GM23338 (cell line): Measurements from ENCODE around the gene NLRC3. TPM values are rescaled to one million over a fixed set of nuclear protein-coding genes. Genes with fewer than 3 reads are reported as not detected.

Experiments
- ATAC-seq: fragments of 200-7000 bp; cut with Tn5 transposase; 3 replicates; pipeline ENCODE4 v1.9.1; 2020
- DNase-seq: peaks from one replicate; pipeline ENCODE4 v3.0.0-alpha.2; 2015; ENCODE audit warnings: low spot score
- H2AFZ ChIP-seq: fragments of 200-600 bp; sonication (generic); 2 replicates; pipeline ENCODE4 v1.8.0; 2016; ENCODE audit warnings: antibody characterized with exemption, mild to moderate bottlenecking, moderate library complexity
- H3F3A ChIP-seq: fragments of 200-600 bp; sonication (generic); replicated peaks from 2 replicates; pipeline ENCODE4 v1.8.0; 2017; ENCODE audit warnings: antibody characterized with exemption, mixed run types, low read depth
- H3K27ac ChIP-seq: fragments of 200-600 bp; sonication (generic); 2 replicates; pipeline ENCODE4 v1.6.1; 2016; ENCODE audit warnings: low read depth
- H3K27me3 ChIP-seq: fragments of 200-600 bp; sonication (generic); 2 replicates; pipeline ENCODE4 v1.8.0; 2016; ENCODE audit warnings: mild to moderate bottlenecking, mixed run types, moderate library complexity; ENCODE audit not compliant: insufficient read depth
- H3K36me3 ChIP-seq: fragments of 200-600 bp; sonication (generic); 2 replicates; pipeline ENCODE4 v1.8.0; 2016; ENCODE audit warnings: mild to moderate bottlenecking; ENCODE audit not compliant: insufficient read depth
- H3K4me1 ChIP-seq: fragments of 200-600 bp; sonication (generic); 2 replicates; pipeline ENCODE4 v1.8.0; 2016; ENCODE audit warnings: mild to moderate bottlenecking, moderate library complexity; ENCODE audit not compliant: insufficient read depth
- H3K4me2 ChIP-seq: fragments of 200-600 bp; sonication (generic); 2 replicates; pipeline ENCODE4 v1.7.1; 2017; ENCODE audit warnings: mixed run types
- H3K4me3 ChIP-seq: fragments of 200-600 bp; sonication (generic); 2 replicates; pipeline ENCODE4 v1.6.1; 2016; ENCODE audit warnings: mixed run types
- H3K79me2 ChIP-seq: fragments of 200-600 bp; sonication (generic); replicated peaks from 2 replicates; pipeline ENCODE4 v1.8.0; 2017; ENCODE audit warnings: mild to moderate bottlenecking; ENCODE audit not compliant: insufficient read depth
- H3K9me2 ChIP-seq: fragments of 200-600 bp; sonication (generic); 2 replicates; pipeline ENCODE4 v1.8.0; 2017; ENCODE audit not compliant: insufficient read depth
- H4K20me1 ChIP-seq: fragments of 200-600 bp; sonication (generic); replicated peaks from 2 replicates; pipeline ENCODE4 v1.8.0; 2017; ENCODE audit warnings: mild to moderate bottlenecking; ENCODE audit not compliant: insufficient read depth
- H3K27ac Mint-ChIP-seq: 2 replicates; pipeline ENCODE4 v1.8.0; 2020; ENCODE audit warnings: inconsistent platforms, mild to moderate bottlenecking, moderate library complexity, mixed read lengths
- H3K27me3 Mint-ChIP-seq: 3 replicates; pipeline ENCODE4 v1.8.0; 2022; ENCODE audit warnings: low read depth, mild to moderate bottlenecking, moderate library complexity, mixed read lengths, inconsistent platforms; ENCODE audit not compliant: insufficient read depth, poor library complexity
- H3K36me3 Mint-ChIP-seq: 3 replicates; pipeline ENCODE4 v1.8.0; 2021; ENCODE audit warnings: low read depth, mild to moderate bottlenecking, inconsistent platforms, moderate library complexity, mixed read lengths
- H3K4me1 Mint-ChIP-seq: 3 replicates; pipeline ENCODE4 v1.8.0; 2020; ENCODE audit warnings: mild to moderate bottlenecking, inconsistent platforms, mixed read lengths
- H3K4me3 Mint-ChIP-seq: 3 replicates; pipeline ENCODE4 v1.8.0; 2021; ENCODE audit warnings: moderate library complexity, mild to moderate bottlenecking, inconsistent platforms, mixed read lengths
- H3K9me3 Mint-ChIP-seq: 3 replicates; pipeline ENCODE4 v1.8.0; 2020; ENCODE audit warnings: moderate library complexity, mild to moderate bottlenecking, inconsistent platforms, mixed read lengths
- CREB1 ChIP-seq: fragments of 250-450 bp; sonication (Bioruptor Pico); IDR thresholded peaks from 2 replicates; pipeline ENCODE4 v1.5.0; 2020; ENCODE audit warnings: low read depth, mild to moderate bottlenecking, moderate library complexity
- CTCF ChIP-seq, 2 experiments: fragments of 200-600 bp in 1 of 2; sonication (generic) in 1 of 2; conservative IDR thresholded peaks; 2 replicates each; pipeline versions ENCODE4 v1.5.1 to v1.6.1; 2016 to 2017; ENCODE audit warnings: antibody characterized with exemption in 2 of 2, low read depth in 2 of 2, mild to moderate bottlenecking in 2 of 2, moderate library complexity in 1 of 2
- EZH2 ChIP-seq: fragments of 200-600 bp; sonication (generic); IDR thresholded peaks from one replicate; pipeline ENCODE4 v1.8.0; 2017; ENCODE audit warnings: antibody characterized with exemption, mild to moderate bottlenecking, low read depth; ENCODE audit not compliant: unreplicated experiment
- JUNB ChIP-seq: IDR thresholded peaks from one replicate; pipeline ENCODE4 v1.6.1; 2016; ENCODE audit warnings: antibody characterized with exemption; ENCODE audit not compliant: unreplicated experiment
- NANOG ChIP-seq: IDR thresholded peaks from 2 replicates; pipeline ENCODE4 v1.6.1; 2016; ENCODE audit warnings: antibody characterized with exemption, borderline replicate concordance
- POLR2AphosphoS5 ChIP-seq: IDR thresholded peaks from 2 replicates; pipeline ENCODE4 v1.6.1; 2016; ENCODE audit warnings: antibody characterized with exemption, low read depth
- REST ChIP-seq: IDR thresholded peaks from one replicate; pipeline ENCODE4 v1.6.1; 2018; ENCODE audit warnings: antibody characterized with exemption; ENCODE audit not compliant: unreplicated experiment
- STAT1 ChIP-seq: IDR thresholded peaks from one replicate; pipeline ENCODE4 v1.6.1; 2016; ENCODE audit warnings: antibody characterized with exemption; ENCODE audit not compliant: unreplicated experiment
- ZNF114 ChIP-seq: fragments of 250-450 bp; sonication (Bioruptor Pico); IDR thresholded peaks from 2 replicates; pipeline ENCODE4 v1.5.0; 2020; ENCODE audit warnings: mild to moderate bottlenecking, moderate library complexity
- ZNF331 ChIP-seq: fragments of 250-450 bp; sonication (Bioruptor Pico); IDR thresholded peaks from 2 replicates; pipeline ENCODE4 v1.5.0; 2020; ENCODE audit warnings: low read depth, mild to moderate bottlenecking, moderate library complexity
- ZNF462 ChIP-seq: fragments of 250-450 bp; sonication (Bioruptor Pico); IDR thresholded peaks from 2 replicates; pipeline ENCODE4 v1.5.0; 2020; ENCODE audit warnings: mild to moderate bottlenecking, moderate library complexity
- polyA plus RNA-seq: library from polyadenylated mRNA; unstranded; fragments of >200 nt; fragmentation: Nextera tagmentation; extraction: Ambion mirVana; gene quantifications from 2 replicates; pipeline ENCODE4 v1.2.1, GENCODE V29; 2016
- total RNA-seq: library from RNA; depleted of rRNA; stranded (reverse); fragments of >200 nt; shearing (Covaris generic); gene quantifications from 2 replicates; pipeline ENCODE4 v1.2.3, GENCODE V29; 2014
- TF ChIP-seq, protein P1 (sequence below): IDR thresholded peaks from 2 replicates; pipeline ENCODE4 v1.6.1; 2016; ENCODE audit warnings: antibody characterized with exemption

The NLRC3 gene
- total and polyA plus RNA-seq, 2 experiments from 2014 or later = 0.11 to 0.49 TPM

- H3K79me2 ChIP-seq = no peaks in the 10 kb centered on the region
- H3K36me3 ChIP-seq = no peaks in the 10 kb centered on the region
- no peak overlapping the region for H3K4me3 ChIP-seq
- DNase-seq = no peak
- TF ChIP-seq EZH2 (no peak), STAT1 (no peak), CTCF (conservative IDR thresholded peaks at IDR 0.05; ENCODE audit: low read depth in 2 of 2) (no peak), ZNF114 (CRISPR knock-in tag) (no peak), NANOG (no peak), REST (no peak), POLR2AphosphoS5 (no peak), ZNF331 (CRISPR knock-in tag) (no peak), JUNB (no peak), CREB1 (CRISPR knock-in tag) (no peak), ZNF462 (no peak)
- TF ChIP-seq, protein P1, sequence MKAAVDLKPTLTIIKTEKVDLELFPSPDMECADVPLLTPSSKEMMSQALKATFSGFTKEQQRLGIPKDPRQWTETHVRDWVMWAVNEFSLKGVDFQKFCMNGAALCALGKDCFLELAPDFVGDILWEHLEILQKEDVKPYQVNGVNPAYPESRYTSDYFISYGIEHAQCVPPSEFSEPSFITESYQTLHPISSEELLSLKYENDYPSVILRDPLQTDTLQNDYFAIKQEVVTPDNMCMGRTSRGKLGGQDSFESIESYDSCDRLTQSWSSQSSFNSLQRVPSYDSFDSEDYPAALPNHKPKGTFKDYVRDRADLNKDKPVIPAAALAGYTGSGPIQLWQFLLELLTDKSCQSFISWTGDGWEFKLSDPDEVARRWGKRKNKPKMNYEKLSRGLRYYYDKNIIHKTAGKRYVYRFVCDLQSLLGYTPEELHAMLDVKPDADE = no peak
- no peak overlapping the region for H3K27ac Mint-ChIP-seq
- H4K20me1 ChIP-seq = no peaks in the 10 kb centered on the region; the same call in 1 of the 2 replicates
- no peak for ATAC-seq
- H3K4me2 ChIP-seq = no peak overlapping the region
- H3K4me1 Mint-ChIP-seq = peaks cover 5% of the 10 kb centered on the region; the same call in 1 of the 3 replicates
- H3K4me3 Mint-ChIP-seq = no peak overlapping the region
- H2AFZ ChIP-seq = no peak overlapping the region
- no peaks in the 10 kb centered on the region for H3K9me3 Mint-ChIP-seq
- no peaks in the 10 kb centered on the region for H3K9me2 ChIP-seq
- no peak overlapping the region for H3K27ac ChIP-seq
- peaks cover 7% of the 10 kb centered on the region for H3K27me3 Mint-ChIP-seq
- H3K36me3 Mint-ChIP-seq = peaks cover 32% of the 10 kb centered on the region
- no peaks in the 10 kb centered on the region for H3F3A ChIP-seq
- H3K4me1 ChIP-seq = no peaks in the 10 kb centered on the region
- H3K27me3 ChIP-seq = no peaks in the 10 kb centered on the region
These were observed 15.4 kb upstream of the NLRC3 start for GRCh38 chr16:3592559-3592958.
